Measurements from ENCODE around the gene CAB39.

The CAB39 gene

GRCh38 chr2:230677201-230677946 is 35.3 kb upstream of the CAB39 start:
- no peak for ATAC-seq
- H3K4me1 Mint-ChIP-seq = peaks cover 47% of the 10 kb centered on the region
- peak overlapping the region in 1 of 2 donors; percentile 79 for H3K27ac Mint-ChIP-seq
- no peak for DNase-seq
- no peaks in the 10 kb centered on the region for H3K27me3 Mint-ChIP-seq
- peaks cover 8 to 9% of the 10 kb centered on the region in 2 donors for H3K9me3 Mint-ChIP-seq
- peak overlapping the region in 1 of 2 donors; percentile 21 for H3K4me3 Mint-ChIP-seq

- Mint-ChIP-seq H3K27me3 (no peaks in the 10 kb centered on the region), H3K4me3 (no peak overlapping the region), H3K27ac (peak overlapping the region in 1 of 2 donors; percentile 38), H3K4me1 (peaks cover 47% of the 10 kb centered on the region), H3K9me3 (peaks cover 8 to 9% of the 10 kb centered on the region in 2 donors)
- DNase-seq (no peak), ATAC-seq (no peak)
Measured at GRCh38 chr2:230678018-230678417, 34.6 kb upstream of the CAB39 start.

GRCh38 chr2:230678451-230678850 is 34.2 kb upstream of the CAB39 start:
- DNase-seq (no peak), ATAC-seq (peak; percentile 41)
- H3K9me3 Mint-ChIP-seq = peaks cover 8 to 9% of the 10 kb centered on the region in 2 donors
- H3K27me3 Mint-ChIP-seq = no peaks in the 10 kb centered on the region
- H3K4me1 Mint-ChIP-seq = peaks cover 47% of the 10 kb centered on the region
- H3K27ac Mint-ChIP-seq = no peak overlapping the region
- H3K4me3 Mint-ChIP-seq = peak overlapping the region in 1 of 2 donors; percentile 29

DNA sequence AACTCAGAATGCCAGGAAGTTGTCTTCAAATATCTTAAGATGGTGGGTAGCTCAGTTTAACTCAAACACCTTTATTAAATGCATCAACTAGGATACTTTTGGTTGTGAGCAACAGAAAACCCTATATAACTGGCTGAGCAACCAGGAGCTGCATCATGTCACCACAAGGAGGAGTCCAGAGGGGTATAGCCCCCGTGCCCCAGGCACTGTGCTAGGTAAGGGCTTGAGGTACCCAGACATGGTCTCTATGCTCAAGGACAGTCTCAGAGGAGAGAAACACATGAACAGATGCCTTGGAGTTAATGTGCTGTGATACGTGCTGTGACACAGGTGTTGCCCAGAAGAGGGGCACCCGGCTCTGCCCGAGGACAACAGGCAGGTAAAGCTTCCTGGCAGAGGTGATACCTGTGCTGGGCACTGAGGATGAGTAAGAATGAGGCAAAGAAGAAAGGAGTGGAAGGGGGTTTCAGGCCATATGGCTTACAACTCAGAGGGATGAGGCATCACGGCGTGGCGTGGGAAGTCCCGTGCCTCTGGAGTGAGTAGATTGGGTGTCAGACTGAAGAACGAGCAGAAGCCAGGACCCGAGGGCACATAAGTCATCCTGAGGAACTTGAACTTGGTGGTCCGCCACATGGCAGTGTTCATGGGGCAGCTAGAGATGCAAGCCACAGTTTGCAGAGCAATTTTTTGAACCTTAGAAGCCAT is 32.0 kb upstream of the CAB39 start:
- Mint-ChIP-seq H3K27me3 (no peaks in the 10 kb centered on the region), H3K4me3 (no peak overlapping the region), H3K27ac (peak overlapping the region in 1 of 2 donors; percentile 28), H3K9me3 (peaks cover 8 to 9% of the 10 kb centered on the region in 2 donors), H3K4me1 (peaks cover 56% of the 10 kb centered on the region)
- peak; percentile 65 for ATAC-seq
- no peak for DNase-seq

DNA sequence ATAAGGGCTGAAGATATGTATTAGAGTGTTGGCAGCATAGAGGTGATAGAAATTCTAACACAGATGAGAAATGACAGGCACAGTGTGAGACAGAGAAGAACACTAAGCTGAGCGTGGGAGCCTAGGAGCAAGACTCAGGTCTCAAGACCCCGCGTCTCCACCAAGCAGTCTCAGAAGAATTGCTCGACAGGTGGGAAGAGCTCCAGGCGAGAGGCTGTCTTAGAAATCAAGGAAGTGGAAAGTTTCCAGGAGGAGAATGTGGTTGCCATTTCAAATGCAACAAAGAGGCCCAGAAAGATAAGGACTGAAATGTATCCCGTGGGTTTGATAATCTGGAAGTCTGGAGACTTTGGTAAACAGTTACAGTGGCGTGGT is 31.5 kb upstream of the CAB39 start:
- no peak overlapping the region for H3K4me3 Mint-ChIP-seq
- no peaks in the 10 kb centered on the region for H3K27me3 Mint-ChIP-seq
- peaks cover 8 to 9% of the 10 kb centered on the region in 2 donors for H3K9me3 Mint-ChIP-seq
- ATAC-seq (peak; percentile 5), DNase-seq (no peak)
- no peak overlapping the region for H3K27ac Mint-ChIP-seq
- peaks cover 50% of the 10 kb centered on the region for H3K4me1 Mint-ChIP-seq

DNA sequence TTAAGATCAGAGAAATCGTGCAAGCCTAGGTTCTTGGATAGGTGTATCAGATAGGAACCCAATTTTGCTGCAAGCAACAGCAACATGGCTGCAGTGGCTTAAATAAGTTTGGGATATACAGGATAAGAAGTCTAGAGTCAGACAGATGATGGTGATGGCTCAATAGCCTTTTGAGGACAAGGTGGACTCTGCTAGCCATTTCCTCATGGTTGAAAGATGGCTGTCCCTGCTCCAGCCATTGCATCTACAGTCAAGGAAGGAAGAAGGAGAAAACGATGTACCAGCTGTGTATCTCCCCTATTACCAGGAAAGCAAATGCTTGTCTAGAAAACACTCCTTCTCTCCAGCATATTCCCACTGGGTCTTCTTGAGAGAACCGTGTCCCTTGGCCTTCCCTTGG is 30.1 kb upstream of the CAB39 start:
- Mint-ChIP-seq H3K9me3 (peaks cover 8 to 9% of the 10 kb centered on the region in 2 donors), H3K27ac (no peak overlapping the region), H3K27me3 (no peaks in the 10 kb centered on the region), H3K4me3 (no peak overlapping the region), H3K4me1 (peaks cover 43% of the 10 kb centered on the region)
- ATAC-seq (no peak), DNase-seq (no peak)

DNA sequence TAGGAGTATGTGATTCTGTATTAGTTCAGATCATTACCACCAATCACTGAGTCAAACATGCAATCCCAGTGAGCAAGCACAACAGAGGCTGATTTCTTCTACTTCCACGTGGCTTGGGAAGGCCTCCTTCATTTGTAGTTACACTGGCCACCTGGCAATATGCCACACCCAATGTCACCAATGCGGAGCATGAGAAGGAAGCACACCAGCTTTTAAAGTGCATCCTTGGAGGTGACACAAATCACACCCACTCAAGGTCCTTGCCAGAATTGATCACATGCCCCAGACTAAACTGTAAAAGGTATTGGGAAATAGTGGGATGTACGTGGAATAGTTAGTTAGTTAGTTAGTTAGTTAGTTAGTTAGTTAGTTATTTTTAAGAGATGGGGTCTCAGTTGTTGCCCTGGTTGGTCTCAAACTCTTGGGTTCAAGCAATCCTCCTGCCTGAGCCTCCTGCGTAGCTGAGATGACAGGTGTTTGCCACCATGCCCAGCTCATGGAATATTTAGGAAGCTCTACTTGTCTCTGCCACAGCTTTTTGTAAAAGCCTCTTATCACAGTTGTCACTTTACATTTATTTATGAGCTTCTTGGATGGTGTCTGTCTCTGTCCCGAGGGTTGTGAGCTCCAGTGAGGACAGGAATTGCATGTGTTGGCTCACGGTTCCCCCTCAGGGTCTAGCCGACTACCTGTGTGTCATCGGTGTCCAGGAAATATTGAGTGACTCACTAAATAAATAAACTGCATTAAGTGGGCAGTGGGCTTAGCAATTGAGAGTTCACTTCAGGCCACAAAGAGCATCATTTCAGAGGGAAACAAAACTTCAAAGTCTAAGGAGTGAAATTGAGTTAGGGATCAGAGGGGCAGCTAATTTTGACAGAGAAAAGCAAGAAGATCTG is 28.1 kb upstream of the CAB39 start:
- peak overlapping the region in 1 of 2 donors; percentile 38 for H3K27ac Mint-ChIP-seq
- no peaks in the 10 kb centered on the region for H3K27me3 Mint-ChIP-seq
- no peak for DNase-seq
- H3K4me1 Mint-ChIP-seq = peaks cover 27% of the 10 kb centered on the region
- ATAC-seq = no peak
- H3K9me3 Mint-ChIP-seq = no peaks in the 10 kb centered on the region
- no peak overlapping the region for H3K4me3 Mint-ChIP-seq

GRCh38 chr2:230685178-230685577 is 27.5 kb upstream of the CAB39 start:
- peak overlapping the region in 1 of 2 donors; percentile 38 for H3K27ac Mint-ChIP-seq
- peaks cover 29% of the 10 kb centered on the region for H3K4me1 Mint-ChIP-seq
- no peaks in the 10 kb centered on the region for H3K27me3 Mint-ChIP-seq
- DNase-seq = no peak
- no peak for ATAC-seq
- no peak overlapping the region for H3K4me3 Mint-ChIP-seq
- H3K9me3 Mint-ChIP-seq = no peaks in the 10 kb centered on the region

DNA sequence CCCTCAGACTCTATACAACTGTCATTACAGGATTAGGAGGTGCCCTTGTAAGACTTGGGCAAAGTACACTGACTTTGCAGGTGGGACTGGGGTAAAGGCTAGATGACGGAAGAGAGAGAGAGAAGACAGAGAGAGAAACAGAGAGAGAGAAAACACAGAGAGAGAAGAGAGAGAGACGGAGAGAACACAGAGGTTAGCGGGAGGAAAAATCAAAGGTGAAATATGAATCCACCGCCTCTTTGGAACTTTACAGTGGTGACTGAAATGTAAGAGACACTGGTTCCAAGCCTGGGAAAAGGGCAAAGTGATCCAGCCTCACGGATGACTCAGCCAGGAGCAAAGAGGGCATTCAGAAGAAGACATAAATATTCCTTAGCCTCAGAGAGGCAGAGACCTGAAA is 25.1 kb upstream of the CAB39 start:
- DNase-seq (no peak), ATAC-seq (no peak)
- no peak overlapping the region for H3K4me3 Mint-ChIP-seq
- no peaks in the 10 kb centered on the region for H3K27me3 Mint-ChIP-seq
- no peaks in the 10 kb centered on the region for H3K9me3 Mint-ChIP-seq
- peak overlapping the region in 1 of 2 donors; percentile 70 for H3K27ac Mint-ChIP-seq
- peaks cover 23% of the 10 kb centered on the region for H3K4me1 Mint-ChIP-seq

DNA sequence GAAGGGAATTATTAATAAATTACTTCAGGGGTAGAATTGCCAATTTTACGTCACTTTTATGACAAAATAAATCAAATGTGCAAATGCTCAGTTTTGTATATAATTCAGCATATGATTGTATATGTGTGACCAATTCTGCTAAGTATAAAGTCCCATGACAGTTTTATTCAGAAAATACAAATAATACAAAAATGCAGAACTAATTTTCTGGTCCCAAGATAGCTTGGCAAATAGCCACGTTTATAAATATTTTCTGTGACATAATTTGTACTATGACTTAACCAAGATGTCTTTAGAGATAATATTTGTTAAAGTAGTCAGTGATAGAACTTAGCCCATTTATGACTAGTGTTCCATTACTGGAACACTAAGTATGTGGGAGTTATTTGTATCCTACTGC is 24.2 kb upstream of the CAB39 start:
- ATAC-seq (no peak), DNase-seq (no peak)
- no peak overlapping the region for H3K4me3 Mint-ChIP-seq
- no peaks in the 10 kb centered on the region for H3K27me3 Mint-ChIP-seq
- no peaks in the 10 kb centered on the region for H3K9me3 Mint-ChIP-seq
- peaks cover 23% of the 10 kb centered on the region for H3K4me1 Mint-ChIP-seq
- H3K27ac Mint-ChIP-seq = no peak overlapping the region

DNA sequence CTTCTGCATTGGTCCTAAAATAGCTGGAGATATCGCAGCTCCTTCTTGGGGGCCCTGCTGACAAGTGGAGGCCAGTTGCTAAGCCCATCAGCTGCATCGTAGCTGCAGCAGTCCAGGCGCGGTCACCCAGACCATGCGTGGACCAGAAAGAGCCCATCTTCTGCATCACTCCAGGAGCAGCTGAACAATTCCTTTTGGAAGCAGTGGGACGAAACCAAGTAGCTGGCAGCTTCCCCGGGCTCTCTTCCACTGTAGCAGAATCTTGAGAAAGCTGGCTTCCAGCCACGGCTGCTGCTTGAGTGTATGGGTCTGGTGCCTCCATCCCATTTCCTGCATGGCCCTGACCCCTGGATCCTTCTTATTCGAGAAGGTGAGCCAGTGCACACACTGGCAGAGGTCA is 22.2 kb upstream of the CAB39 start:
- Mint-ChIP-seq H3K4me1 (peaks cover 22% of the 10 kb centered on the region), H3K4me3 (no peak overlapping the region), H3K9me3 (no peaks in the 10 kb centered on the region), H3K27me3 (no peaks in the 10 kb centered on the region), H3K27ac (no peak overlapping the region)
- no peak for DNase-seq
- no peak for ATAC-seq

GRCh38 chr2:230691005-230691647 is 21.5 kb upstream of the CAB39 start:
- Mint-ChIP-seq H3K27ac (no peak overlapping the region), H3K27me3 (no peaks in the 10 kb centered on the region), H3K4me3 (no peak overlapping the region), H3K4me1 (peaks cover 21% of the 10 kb centered on the region), H3K9me3 (no peaks in the 10 kb centered on the region)
- DNase-seq = no peak
- no peak for ATAC-seq

- ATAC-seq = no peak
- DNase-seq = no peak
- Mint-ChIP-seq H3K4me1 (peaks cover 34% of the 10 kb centered on the region), H3K4me3 (no peak overlapping the region), H3K27ac (no peak overlapping the region), H3K27me3 (no peaks in the 10 kb centered on the region), H3K9me3 (no peaks in the 10 kb centered on the region)
Measured at GRCh38 chr2:230692760-230693159, 19.9 kb upstream of the CAB39 start.

DNA sequence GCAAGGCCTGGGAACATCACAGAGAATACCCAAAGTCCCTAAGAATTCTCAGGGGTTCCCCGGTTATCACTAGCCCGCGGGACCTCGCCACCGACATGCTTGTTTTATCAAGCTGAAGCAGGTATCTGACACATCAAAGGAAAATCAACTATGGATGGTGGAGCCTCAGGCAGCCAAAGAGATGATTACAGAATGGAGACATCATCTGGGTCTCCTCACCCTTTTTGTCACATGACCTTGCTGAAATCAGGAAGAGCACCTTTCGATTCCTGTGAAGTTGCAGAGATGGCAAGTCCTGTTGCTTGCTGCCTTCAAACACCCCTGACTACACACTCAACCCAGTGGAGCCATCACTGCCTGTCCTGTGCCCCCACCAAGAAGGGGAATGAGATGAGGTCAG is 19.2 kb upstream of the CAB39 start:
- H3K27me3 Mint-ChIP-seq = no peaks in the 10 kb centered on the region
- ATAC-seq (no peak), DNase-seq (no peak)
- peaks cover 36% of the 10 kb centered on the region for H3K4me1 Mint-ChIP-seq
- H3K9me3 Mint-ChIP-seq = no peaks in the 10 kb centered on the region
- H3K4me3 Mint-ChIP-seq = no peak overlapping the region
- no peak overlapping the region for H3K27ac Mint-ChIP-seq

GRCh38 chr2:230694241-230694640 is 18.4 kb upstream of the CAB39 start:
- DNase-seq (no peak), ATAC-seq (peak; percentile 86)
- Mint-ChIP-seq H3K27me3 (no peaks in the 10 kb centered on the region), H3K4me1 (peaks cover 36% of the 10 kb centered on the region), H3K27ac (peak overlapping the region; percentile 13 to 84), H3K4me3 (peak overlapping the region in 1 of 2 donors; percentile 1), H3K9me3 (no peaks in the 10 kb centered on the region)
